Endothelial cell of umbilical vein (primary cell): ENCODE measurements around the gene KHDC1L. TPM values are rescaled to one million over a fixed set of nuclear protein-coding genes. Genes with fewer than 3 reads are reported as not detected.

Experiments used
- BruUV-seq: library from RNA; stranded (reverse); fragments of 400-500 nt; replicated peaks from 2 replicates; lab custom pipeline; 2021; lab: Mats Ljungman, UMichigan
- CTCF ChIA-PET: fragments of 300-600, 350-600 bp; sonication (Branson Sonifier 250); formaldehyde crosslinking; loops from one replicate; lab custom pipeline; 2021; ENCODE audit warnings: antibody characterized with exemption, inconsistent platforms; lab: Charles Lee
- POLR2A ChIA-PET: fragments of 300-600, 350-600 bp; sonication (Branson Sonifier 250); formaldehyde crosslinking; loops from one replicate; lab custom pipeline; 2021; ENCODE audit warnings: antibody characterized with exemption, inconsistent platforms; lab: Charles Lee
- DNase-seq: peaks from one replicate; pipeline ENCODE4 v3.0.0-alpha.2; 2011; ENCODE audit warnings: low read depth, low spot score
- FAIRE-seq: peaks from 2 replicates; lab custom pipeline; 2011; peaks lifted over from hg19 to GRCh38; lab: Jason Lieb, UNC
- H2AFZ ChIP-seq: 2 replicates; pipeline ENCODE4 v1.6.0; 2012; ENCODE audit warnings: low read depth, low read length, control low read depth, inconsistent platforms
- H3K27ac ChIP-seq: 2 replicates; pipeline ENCODE4 v1.5.1; 2011; ENCODE audit warnings: low read depth, mild to moderate bottlenecking, control low read depth, low read length, moderate library complexity; ENCODE audit not compliant: insufficient read depth
- H3K27me3 ChIP-seq, 2 experiments: 2 replicates each; pipeline versions ENCODE4 v1.6.0 to v1.6.1; 2011; ENCODE audit warnings: low read length in 2 of 2, mixed read lengths in 1 of 2; ENCODE audit not compliant: control insufficient read depth in 2 of 2, insufficient read depth in 2 of 2
- H3K36me3 ChIP-seq, 2 experiments: 2 replicates in 1 of 2; 3 replicates in 1 of 2; pipeline ENCODE4 v1.5.1; 2011; ENCODE audit warnings: low read length in 2 of 2, mild to moderate bottlenecking in 1 of 2, moderate library complexity in 1 of 2; ENCODE audit not compliant: control insufficient read depth in 2 of 2, insufficient read depth in 2 of 2; ENCODE audit errors: extremely low read depth in 1 of 2
- H3K4me1 ChIP-seq: 3 replicates; pipeline ENCODE4 v1.5.1; 2011; ENCODE audit warnings: mild to moderate bottlenecking, low read length; ENCODE audit not compliant: control insufficient read depth, insufficient read depth; ENCODE audit errors: extremely low read depth
- H3K4me2 ChIP-seq: 2 replicates; pipeline ENCODE4 v1.6.1; 2011; ENCODE audit warnings: low read length, control low read depth, mixed read lengths; ENCODE audit not compliant: insufficient read depth
- H3K4me3 ChIP-seq, 3 experiments: fragments of 200-600 bp in 1 of 3; sonication (generic), shearing (Covaris generic) in 1 of 3; replicated peaks in 1 of 3; 2 replicates each; pipeline ENCODE4 v1.5.1; 2011 to 2016; ENCODE audit warnings: control low read depth in 3 of 3, low read length in 3 of 3, mild to moderate bottlenecking in 2 of 3, inconsistent platforms in 1 of 3, low read depth in 1 of 3, moderate library complexity in 1 of 3; ENCODE audit not compliant: insufficient read depth in 1 of 3
- H3K79me2 ChIP-seq: 2 replicates; pipeline ENCODE4 v1.6.0; 2012; ENCODE audit warnings: low read length, inconsistent platforms; ENCODE audit not compliant: control insufficient read depth, insufficient read depth
- H3K9ac ChIP-seq: replicated peaks from 2 replicates; pipeline ENCODE3; 2011; ENCODE audit warnings: low read length, control low read depth; ENCODE audit not compliant: insufficient read depth; ENCODE audit errors: extremely low read depth
- H3K9me1 ChIP-seq: replicated peaks from 3 replicates; pipeline ENCODE4 v1.6.0; 2011; ENCODE audit warnings: mild to moderate bottlenecking, low read length; ENCODE audit not compliant: control insufficient read depth, insufficient read depth; ENCODE audit errors: extremely low read depth
- H3K9me3 ChIP-seq: replicated peaks from 2 replicates; pipeline ENCODE4 v1.5.1; 2012; ENCODE audit warnings: low read length, inconsistent platforms; ENCODE audit not compliant: control insufficient read depth, insufficient read depth
- H4K20me1 ChIP-seq: replicated peaks from 2 replicates; pipeline ENCODE3; 2011; ENCODE audit warnings: mild to moderate bottlenecking, low read length; ENCODE audit not compliant: control insufficient read depth, insufficient read depth; ENCODE audit errors: extremely low read depth
- EZH2 ChIP-seq: IDR thresholded peaks from 2 replicates; pipeline ENCODE4 v1.6.1; 2012; ENCODE audit warnings: borderline replicate concordance, low read depth, mild to moderate bottlenecking, moderate library complexity, low read length, inconsistent platforms; ENCODE audit not compliant: severe bottlenecking
- FOS ChIP-seq: IDR thresholded peaks from 2 replicates; pipeline ENCODE4 v1.6.1; 2011; ENCODE audit warnings: mild to moderate bottlenecking, low read length, moderate library complexity, borderline replicate concordance; ENCODE audit not compliant: insufficient read depth
- GATA2 ChIP-seq: IDR thresholded peaks from 2 replicates; pipeline ENCODE4 v1.7.0; 2011; ENCODE audit warnings: low read depth, mild to moderate bottlenecking, moderate library complexity, mixed read lengths, low read length; ENCODE audit not compliant: insufficient read length, insufficient read depth
- JUN ChIP-seq: IDR thresholded peaks from 2 replicates; pipeline ENCODE4 v1.6.1; 2011; ENCODE audit warnings: borderline replicate concordance, low read depth; ENCODE audit not compliant: insufficient read length, insufficient read depth
- MYC ChIP-seq: IDR thresholded peaks from one replicate; pipeline ENCODE4 v1.6.1; 2011; ENCODE audit warnings: mild to moderate bottlenecking, low read depth, low read length
- POLR2A ChIP-seq: IDR thresholded peaks from 2 replicates; pipeline ENCODE4 v1.6.1; 2012; ENCODE audit warnings: low read depth, mild to moderate bottlenecking, control low read depth, low read length
- POLR2AphosphoS5 ChIP-seq: IDR thresholded peaks from 2 replicates; pipeline ENCODE4 v1.6.1; 2012; ENCODE audit warnings: low read depth, mild to moderate bottlenecking, control low read depth, low read length, moderate library complexity; ENCODE audit not compliant: insufficient read depth
- dilution Hi-C: fragments of 300-500 bp; cut with MboI; formaldehyde crosslinking; loops from one replicate; pipeline ENCODE4 v1.15.0; 2019; ENCODE audit warnings: low sequenced_read_pairs; ENCODE audit not compliant: extremely low pct_ligation_motif_present
- intact Hi-C: fragments of 100-400 bp; cut with micrococcal nuclease; formaldehyde crosslinking; loops from one replicate; pipeline ENCODE4 v1.10.0; 2022
- polyA plus RNA-seq, 4 experiments: library from polyadenylated mRNA; depleted of rRNA in 3 of 4; stranded (reverse) in 3 of 4; unstranded in 1 of 4; fragments of >200 nt; gene quantifications; 2 replicates each; pipeline versions ENCODE4 v1.2.1 to v1.2.3, GENCODE V29; 2011 to 2012; ENCODE audit warnings: missing spikeins in 1 of 4
- total RNA-seq: library from RNA; stranded (reverse); gene quantifications from 2 replicates; pipeline ENCODE4 v1.2.3, GENCODE V29; 2021
- TF ChIP-seq, protein P1 (sequence below), 2 donors: IDR thresholded peaks; 1 replicate in 1 of 2; 2 replicates in 1 of 2; pipeline ENCODE4 v1.5.1; 2011; ENCODE audit warnings: low read length in 2 of 2, mild to moderate bottlenecking in 2 of 2, moderate library complexity in 2 of 2, control low read depth in 1 of 2, inconsistent platforms in 1 of 2, low read depth in 1 of 2; ENCODE audit not compliant: insufficient read depth in 1 of 2; ENCODE audit errors: extremely low read depth in 1 of 2
- TF ChIP-seq, protein P2 (sequence below): IDR thresholded peaks from 2 replicates; pipeline ENCODE4 v1.6.1; 2011; ENCODE audit not compliant: insufficient read depth, insufficient read length

KHDC1L gene
- total and polyA plus RNA-seq, 2 donors (not counting 3 experiments of a cell fraction or from before 2014, with no cell fraction given), result 0.15 TPM; not detected in 1

DNA sequence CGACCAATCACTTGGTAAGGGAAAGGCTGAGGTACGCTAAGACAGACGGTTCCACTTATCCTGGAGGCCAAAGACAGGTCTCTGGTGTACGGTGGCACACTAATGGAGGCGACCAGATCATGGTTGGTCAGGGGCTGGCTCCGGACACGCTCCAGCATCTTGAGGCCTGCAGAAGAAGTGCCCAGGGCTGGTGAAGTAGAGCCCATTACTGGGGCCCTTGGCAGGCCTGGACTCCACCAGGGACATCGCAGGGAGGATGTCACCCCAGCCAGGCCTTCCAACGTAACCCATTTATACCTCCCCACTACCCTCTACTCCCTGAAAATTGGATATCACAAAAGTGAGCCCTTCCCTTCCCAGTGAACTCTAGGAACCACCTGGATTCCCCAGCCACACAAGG is 16.2 kb downstream of the KHDC1L start:
- no peaks in the 10 kb centered on the region for H3K27me3 ChIP-seq
- H3K9me1 ChIP-seq, result no peaks in the 10 kb centered on the region
- ChIA-PET POLR2A (no interaction called here), CTCF (no interaction called here)
- TF ChIP-seq POLR2A, result no peak
- no peak for TF ChIP-seq FOS
- no peak for TF ChIP-seq GATA2
- TF ChIP-seq, protein P1, sequence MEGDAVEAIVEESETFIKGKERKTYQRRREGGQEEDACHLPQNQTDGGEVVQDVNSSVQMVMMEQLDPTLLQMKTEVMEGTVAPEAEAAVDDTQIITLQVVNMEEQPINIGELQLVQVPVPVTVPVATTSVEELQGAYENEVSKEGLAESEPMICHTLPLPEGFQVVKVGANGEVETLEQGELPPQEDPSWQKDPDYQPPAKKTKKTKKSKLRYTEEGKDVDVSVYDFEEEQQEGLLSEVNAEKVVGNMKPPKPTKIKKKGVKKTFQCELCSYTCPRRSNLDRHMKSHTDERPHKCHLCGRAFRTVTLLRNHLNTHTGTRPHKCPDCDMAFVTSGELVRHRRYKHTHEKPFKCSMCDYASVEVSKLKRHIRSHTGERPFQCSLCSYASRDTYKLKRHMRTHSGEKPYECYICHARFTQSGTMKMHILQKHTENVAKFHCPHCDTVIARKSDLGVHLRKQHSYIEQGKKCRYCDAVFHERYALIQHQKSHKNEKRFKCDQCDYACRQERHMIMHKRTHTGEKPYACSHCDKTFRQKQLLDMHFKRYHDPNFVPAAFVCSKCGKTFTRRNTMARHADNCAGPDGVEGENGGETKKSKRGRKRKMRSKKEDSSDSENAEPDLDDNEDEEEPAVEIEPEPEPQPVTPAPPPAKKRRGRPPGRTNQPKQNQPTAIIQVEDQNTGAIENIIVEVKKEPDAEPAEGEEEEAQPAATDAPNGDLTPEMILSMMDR (IDR thresholded peaks at IDR 0.05; ENCODE audit: extremely low read depth in 1 of 2, insufficient read depth in 1 of 2, low read depth in 1 of 2, low read length in 2 of 2), result no peak
- TF ChIP-seq EZH2, result no peak
- TF ChIP-seq, protein P2, sequence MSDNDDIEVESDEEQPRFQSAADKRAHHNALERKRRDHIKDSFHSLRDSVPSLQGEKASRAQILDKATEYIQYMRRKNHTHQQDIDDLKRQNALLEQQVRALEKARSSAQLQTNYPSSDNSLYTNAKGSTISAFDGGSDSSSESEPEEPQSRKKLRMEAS, result no peak
- TF ChIP-seq POLR2AphosphoS5, result no peak
- TF ChIP-seq JUN, result no peak
- no peak for TF ChIP-seq MYC
- no peak overlapping the region for H3K4me2 ChIP-seq
- no peaks in the 10 kb centered on the region for H3K9me3 ChIP-seq
- no peaks in the 10 kb centered on the region for H3K79me2 ChIP-seq
- H3K4me1 ChIP-seq, result no peaks in the 10 kb centered on the region
- intact Hi-C loops, result no loop called here
- H3K36me3 ChIP-seq, result no peaks in the 10 kb centered on the region
- dilution Hi-C loops, result no loop called here
- no peaks in the 10 kb centered on the region for H4K20me1 ChIP-seq
- no peak for DNase-seq
- FAIRE-seq, result no peak
- no peak overlapping the region for H3K9ac ChIP-seq
- BruUV-seq, result no TSS peak
- H3K27ac ChIP-seq, result no peak overlapping the region
- H2AFZ ChIP-seq, result no peak overlapping the region
- H3K4me3 ChIP-seq, result no peak overlapping the region
